ENCODE data around the gene BSCL2. TPM values are rescaled to one million over a fixed set of nuclear protein-coding genes. Genes with fewer than 3 reads are reported as not detected.

The BSCL2 gene
- total and polyA plus RNA-seq, 7 donors: 18.0 to 72.3 (median 46.8) TPM

DNA sequence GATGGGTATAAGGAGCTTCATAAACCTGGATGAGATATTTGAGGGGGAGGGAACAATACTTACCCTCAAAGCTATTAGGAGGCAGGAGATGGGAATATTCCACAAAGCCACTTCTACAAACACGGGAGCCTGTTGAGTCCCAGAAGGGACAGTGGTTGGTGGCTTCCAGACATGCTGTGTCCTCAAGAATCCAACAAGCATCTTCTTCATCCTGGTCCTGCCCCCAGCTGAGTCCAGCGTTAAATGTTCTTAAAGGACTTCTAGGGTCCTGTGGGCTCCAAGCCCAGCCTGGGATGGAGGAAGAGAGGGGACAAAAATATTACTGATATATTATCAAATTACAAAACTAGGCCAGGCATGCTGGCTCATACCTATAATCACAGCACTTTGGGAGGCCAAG is 39.8 kb downstream of the BSCL2 start:
- Histone ChIP-seq H3K36me3 (peaks cover 0 to 22% (median 7%) of the 10 kb centered on the region in 4 donors), H3K4me3 (no peak overlapping the region), H3K27me3 (no peaks in the 10 kb centered on the region), H3K9me3 (no peaks in the 10 kb centered on the region), H3K27ac (peak overlapping the region in 2 of 4 donors; percentile 39 to 97), H3K4me1 (peaks cover 0 to 53% (median 48%) of the 10 kb centered on the region in 4 donors)
- DNase-seq: no peak
- no peak for TF ChIP-seq EP300 (IDR thresholded peaks at IDR 0.05)
- no peak for TF ChIP-seq POLR2A (IDR thresholded peaks at IDR 0.05)
- TF ChIP-seq POLR2AphosphoS5 (IDR thresholded peaks at IDR 0.05): no peak
- TF ChIP-seq, protein P1, sequence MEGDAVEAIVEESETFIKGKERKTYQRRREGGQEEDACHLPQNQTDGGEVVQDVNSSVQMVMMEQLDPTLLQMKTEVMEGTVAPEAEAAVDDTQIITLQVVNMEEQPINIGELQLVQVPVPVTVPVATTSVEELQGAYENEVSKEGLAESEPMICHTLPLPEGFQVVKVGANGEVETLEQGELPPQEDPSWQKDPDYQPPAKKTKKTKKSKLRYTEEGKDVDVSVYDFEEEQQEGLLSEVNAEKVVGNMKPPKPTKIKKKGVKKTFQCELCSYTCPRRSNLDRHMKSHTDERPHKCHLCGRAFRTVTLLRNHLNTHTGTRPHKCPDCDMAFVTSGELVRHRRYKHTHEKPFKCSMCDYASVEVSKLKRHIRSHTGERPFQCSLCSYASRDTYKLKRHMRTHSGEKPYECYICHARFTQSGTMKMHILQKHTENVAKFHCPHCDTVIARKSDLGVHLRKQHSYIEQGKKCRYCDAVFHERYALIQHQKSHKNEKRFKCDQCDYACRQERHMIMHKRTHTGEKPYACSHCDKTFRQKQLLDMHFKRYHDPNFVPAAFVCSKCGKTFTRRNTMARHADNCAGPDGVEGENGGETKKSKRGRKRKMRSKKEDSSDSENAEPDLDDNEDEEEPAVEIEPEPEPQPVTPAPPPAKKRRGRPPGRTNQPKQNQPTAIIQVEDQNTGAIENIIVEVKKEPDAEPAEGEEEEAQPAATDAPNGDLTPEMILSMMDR (IDR thresholded peaks at IDR 0.05): no peak
- 72 to 80% methylated on average over 2 of the region's 2 CpGs for WGBS, 2 donors
- intact Hi-C loops (cut with DNase I): loop anchor here (5.0 kb wide), 2 partner anchors 40 to 55 kb away; partner anchors contain the start of genes BSCL2, EML3, GNG3 and ROM1

DNA sequence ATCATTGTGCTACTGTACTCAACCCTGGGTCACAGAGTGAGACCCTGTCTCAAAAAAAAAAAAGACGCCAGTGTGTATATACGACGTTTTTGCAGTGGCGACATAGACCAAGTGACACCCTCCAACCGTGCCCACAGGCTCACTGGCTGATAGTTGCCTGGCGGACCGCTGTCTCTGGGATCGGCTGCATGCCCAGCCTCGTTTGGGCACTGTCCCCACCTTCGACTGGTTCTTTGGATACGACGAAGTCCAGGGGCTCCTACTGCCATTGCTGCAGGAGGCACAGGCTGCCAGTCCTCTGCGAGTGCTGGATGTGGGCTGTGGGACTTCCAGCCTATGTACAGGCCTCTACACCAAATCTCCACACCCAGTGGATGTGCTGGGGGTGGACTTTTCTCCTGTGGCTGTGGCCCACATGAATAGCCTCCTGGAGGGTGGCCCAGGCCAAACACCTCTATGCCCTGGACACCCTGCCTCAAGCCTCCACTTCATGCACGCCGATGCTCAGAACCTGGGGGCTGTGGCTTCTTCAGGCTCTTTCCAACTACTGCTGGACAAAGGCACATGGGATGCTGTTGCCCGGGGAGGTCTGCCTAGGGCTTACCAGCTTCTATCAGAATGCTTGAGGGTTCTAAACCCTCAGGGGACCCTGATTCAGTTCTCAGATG is 40.8 kb downstream of the BSCL2 start:
- H3K27me3 ChIP-seq: no peaks in the 10 kb centered on the region
- H3K27ac ChIP-seq: peak overlapping the region; percentile 91 to 97 (median 94)
- intact Hi-C loops (cut with DNase I): loop anchor here (5.0 kb wide), 2 partner anchors 41 to 54 kb away; partner anchors contain the start of genes BSCL2, EML3, GNG3 and ROM1
- peak overlapping the region; percentile 74 to 89 (median 86) for H3K4me3 ChIP-seq
- H3K36me3 ChIP-seq: peaks cover 0 to 28% (median 8%) of the 10 kb centered on the region in 4 donors
- H3K9me3 ChIP-seq: no peaks in the 10 kb centered on the region
- WGBS, 2 donors: 27 to 56% methylated on average over 16 of the region's 16 CpGs
- peaks cover 0 to 50% (median 44%) of the 10 kb centered on the region in 4 donors for H3K4me1 ChIP-seq
- no peak for DNase-seq
- TF ChIP-seq POLR2A (IDR thresholded peaks at IDR 0.05): no peak
- TF ChIP-seq POLR2AphosphoS5 (IDR thresholded peaks at IDR 0.05): no peak
- TF ChIP-seq, protein P1 (IDR thresholded peaks at IDR 0.05): no peak
- TF ChIP-seq EP300 (IDR thresholded peaks at IDR 0.05): no peak

DNA sequence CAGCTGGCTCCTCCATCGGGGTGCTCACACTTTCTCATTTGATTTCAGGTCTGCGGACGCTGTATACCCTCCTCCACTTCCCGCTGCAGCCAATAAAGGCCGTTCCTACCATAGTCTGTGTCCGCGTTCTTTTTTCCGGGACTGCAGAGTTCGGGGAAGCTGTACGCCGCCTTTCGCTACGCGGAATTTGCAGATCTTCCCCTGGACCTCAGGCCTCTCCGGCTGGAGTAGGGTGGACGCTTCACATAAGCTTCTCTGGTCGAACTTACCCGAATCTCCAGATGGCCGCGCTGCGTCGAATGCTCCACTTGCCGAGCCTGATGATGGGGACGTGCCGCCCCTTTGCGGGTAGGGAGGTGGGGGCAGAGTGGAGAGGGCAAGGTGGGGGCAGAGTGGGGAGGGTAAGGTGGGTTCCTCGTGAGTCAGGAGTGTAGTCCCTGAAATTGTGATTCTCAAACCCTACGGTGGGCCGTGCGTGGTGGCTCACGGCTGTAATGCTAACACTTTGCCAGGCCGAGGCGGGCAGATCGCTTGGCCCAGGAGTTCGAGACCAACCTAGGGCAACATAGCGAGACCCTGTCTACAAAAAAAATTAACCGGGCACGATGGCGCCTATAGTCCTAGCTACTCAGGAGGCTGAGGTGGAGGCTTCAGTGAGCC is 41.5 kb downstream of the BSCL2 start:
- peak overlapping the region; percentile 91 to 97 (median 94) for H3K27ac ChIP-seq
- 1 to 3% methylated on average over 39 of the region's 39 CpGs for WGBS, 2 donors
- H3K36me3 ChIP-seq: peaks cover 0 to 28% (median 8%) of the 10 kb centered on the region in 4 donors
- peaks cover 0 to 46% (median 39%) of the 10 kb centered on the region in 4 donors for H3K4me1 ChIP-seq
- DNase-seq: peak; percentile 81
- H3K27me3 ChIP-seq: no peaks in the 10 kb centered on the region
- H3K4me3 ChIP-seq: peak overlapping the region; percentile 74 to 89 (median 86)
- no peaks in the 10 kb centered on the region for H3K9me3 ChIP-seq
- TF ChIP-seq POLR2A (IDR thresholded peaks at IDR 0.05) (no peak), EP300 (IDR thresholded peaks at IDR 0.05) (no peak), POLR2AphosphoS5 (IDR thresholded peaks at IDR 0.05) (no peak)
- TF ChIP-seq, protein P1 (IDR thresholded peaks at IDR 0.05): no peak
- intact Hi-C loops (cut with DNase I): loop anchor here (2.0 to 5.0 kb wide), 3 partner anchors 19 to 53 kb away; partner anchors contain the start of genes BSCL2, EML3, GANAB and GNG3

DNA sequence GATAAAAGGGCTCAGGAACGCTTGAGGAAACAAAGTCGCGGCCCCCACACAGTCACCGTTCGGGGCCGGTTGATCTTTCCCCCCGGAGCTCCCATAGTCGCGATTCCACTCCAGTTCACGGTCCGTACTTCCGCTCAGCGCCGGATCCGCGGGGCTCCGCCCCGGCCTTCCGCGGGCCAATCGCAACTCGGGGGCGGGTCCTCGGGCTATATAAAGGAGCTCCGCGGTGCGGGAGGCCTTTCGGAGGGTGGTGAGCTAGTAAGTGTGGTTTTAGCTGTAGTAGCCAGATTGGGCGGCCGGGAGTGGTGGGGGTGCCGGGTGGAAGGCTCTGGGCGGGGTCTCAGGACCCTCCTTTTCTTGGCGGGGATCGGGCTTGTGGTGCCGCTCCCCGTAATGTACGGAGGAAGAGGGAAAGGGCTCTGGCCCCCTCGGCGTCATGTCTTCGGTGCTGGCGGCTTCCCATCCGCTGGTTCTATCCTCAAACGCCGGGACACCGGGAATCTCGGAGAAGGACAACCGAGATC is 42.1 kb downstream of the BSCL2 start, which contains the start of the genes C11orf98 and CSKMT:
Gene C11orf98 (minus strand): TSS at position 136 of the 524 bp plus-strand sequence. CDS start 41 bp downstream, at position 95.
Gene CSKMT (plus strand): TSS at position 238 of the 524 bp plus-strand sequence. CDS start 568 bp downstream, outside the sequence.
- no peaks in the 10 kb centered on the region for H3K9me3 ChIP-seq
- peaks cover 0 to 28% (median 8%) of the 10 kb centered on the region in 4 donors for H3K36me3 ChIP-seq
- no peaks in the 10 kb centered on the region for H3K27me3 ChIP-seq
- DNase-seq: peak; percentile 98
- peak; percentile 99 for TF ChIP-seq POLR2A (IDR thresholded peaks at IDR 0.05)
- peak; percentile 99 to 100 (median 100) for TF ChIP-seq POLR2AphosphoS5 (IDR thresholded peaks at IDR 0.05)
- TF ChIP-seq EP300 (IDR thresholded peaks at IDR 0.05): no peak
- TF ChIP-seq, protein P1 (IDR thresholded peaks at IDR 0.05): no peak
- H3K27ac ChIP-seq: peak within 1 kb of the TSS; percentile 91 to 97 (median 94)
- intact Hi-C loops (cut with DNase I): loop anchor here (2.0 to 5.0 kb wide), 3 partner anchors 18 to 53 kb away; partner anchors contain the start of genes BSCL2, EML3, GANAB and GNG3
- peak within 1 kb of the TSS; percentile 74 to 89 (median 86) for H3K4me3 ChIP-seq
- peaks cover 0 to 40% (median 34%) of the 10 kb centered on the region in 4 donors for H3K4me1 ChIP-seq
- 0 to 1% methylated on average over 47 of the region's 47 CpGs for WGBS, 2 donors

Measured in sigmoid colon (tissue), 7 donors.